GM19035 (cell line): ENCODE results near the gene MRPL40.

Experiments
- ATAC-seq: cut with Tn5 transposase; IDR thresholded peaks from one replicate; pipeline ENCODE4 v1.9.1; 2021; ENCODE audit not compliant: unreplicated experiment

Gene MRPL40

DNA sequence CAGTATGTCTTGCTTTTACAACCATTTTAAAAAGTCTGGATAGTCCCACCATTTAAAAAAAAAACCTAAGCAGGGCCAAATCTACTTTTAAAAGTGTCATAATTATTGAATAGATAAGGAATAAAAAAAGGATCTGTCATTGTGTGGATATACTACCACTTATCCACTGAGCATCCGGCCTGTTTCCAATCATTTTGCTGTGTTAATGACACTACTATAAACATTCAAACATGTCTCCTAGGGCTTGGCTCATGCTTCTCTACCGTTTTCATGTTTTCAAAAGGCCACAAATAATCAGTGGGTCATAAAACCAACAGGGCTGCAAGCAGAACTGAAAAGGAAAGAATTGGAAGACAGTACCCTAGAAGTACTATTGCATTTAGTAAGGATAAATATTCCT lies 27.7 kb downstream of the MRPL40 start:
- ATAC-seq = no peak

DNA sequence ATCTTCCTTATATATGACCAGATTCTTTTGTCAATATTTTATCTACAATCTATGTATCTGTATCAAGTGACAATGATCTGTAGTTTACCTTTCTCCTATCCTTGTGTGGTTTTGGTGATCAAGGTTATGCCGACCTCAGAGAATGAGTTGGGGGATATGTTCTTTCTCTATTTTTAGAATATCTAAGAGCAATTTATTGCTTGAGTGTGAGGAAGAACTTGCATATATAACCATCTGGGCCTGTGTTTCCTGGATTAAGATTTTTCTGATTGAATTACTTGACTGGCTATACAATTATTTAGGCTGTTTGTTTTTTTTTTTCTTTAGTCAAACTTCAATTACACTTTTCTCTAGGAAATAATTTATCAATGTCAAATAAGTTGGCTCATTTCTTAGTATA lies 29.2 kb downstream of the MRPL40 start:
- ATAC-seq = no peak

DNA sequence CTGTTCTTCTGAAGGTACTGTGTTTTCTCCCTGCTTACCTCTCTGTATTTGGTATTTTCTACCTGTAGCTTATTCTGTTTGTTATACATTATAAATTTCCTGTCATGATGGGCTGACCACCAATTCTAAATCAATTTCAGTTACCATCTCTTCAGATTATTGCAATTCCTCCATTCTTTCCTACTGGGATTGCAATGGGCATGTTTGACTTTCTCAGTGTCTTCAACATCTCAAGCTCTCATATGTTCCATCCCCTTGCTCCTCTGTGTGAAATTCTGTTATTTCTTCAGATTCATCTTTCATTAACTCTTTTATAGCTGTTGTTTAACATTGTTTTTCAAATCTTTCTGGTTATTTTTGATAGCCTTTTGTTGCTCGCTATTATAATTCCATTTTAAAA lies 30.7 kb downstream of the MRPL40 start:
- no peak for ATAC-seq

DNA sequence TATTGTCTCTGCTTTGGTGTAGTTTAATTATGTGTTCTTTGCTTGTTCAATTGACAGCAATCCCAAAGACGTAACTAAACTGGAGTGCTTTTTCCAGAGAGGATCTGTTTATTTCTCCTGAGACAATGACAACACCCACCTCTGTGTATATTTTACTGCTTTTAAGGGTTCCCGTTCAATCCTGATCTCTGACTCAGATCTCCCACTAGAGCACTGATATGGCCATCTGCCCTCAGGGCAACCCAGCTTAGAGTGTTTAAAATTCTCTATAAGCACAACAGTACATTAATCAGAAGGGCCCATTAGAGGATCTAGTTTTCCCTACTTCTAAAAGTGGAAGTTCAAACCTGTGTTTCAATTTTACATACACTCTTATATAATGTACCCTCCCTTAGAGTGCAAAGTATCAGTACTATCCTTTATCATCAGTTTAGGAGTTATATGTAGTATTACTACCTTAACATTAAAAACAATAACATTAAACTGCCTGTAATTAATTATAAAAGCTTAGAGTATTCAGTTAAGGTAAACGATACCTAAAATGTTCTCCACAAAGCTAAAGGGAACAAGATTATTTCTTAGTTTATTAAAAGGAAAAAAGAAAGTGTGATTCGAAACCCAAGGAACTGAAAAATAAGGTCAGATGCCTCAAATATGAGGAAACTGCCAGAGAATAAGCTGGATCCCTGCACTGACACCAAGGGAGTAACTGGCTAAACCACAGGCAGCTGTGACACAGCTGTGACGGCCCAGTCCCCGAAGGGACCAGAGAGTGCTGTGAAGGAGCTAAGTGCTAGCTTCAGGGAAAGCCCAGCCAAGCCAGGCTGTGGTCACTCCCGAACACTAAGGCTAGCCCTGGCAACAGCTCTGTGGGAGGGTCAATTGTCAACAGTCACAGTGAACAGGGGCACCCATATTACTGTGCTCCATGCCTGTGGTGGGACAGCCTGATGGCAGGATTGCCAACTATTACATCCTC lies 31.4 kb downstream of the MRPL40 start:
- ATAC-seq = no peak

DNA sequence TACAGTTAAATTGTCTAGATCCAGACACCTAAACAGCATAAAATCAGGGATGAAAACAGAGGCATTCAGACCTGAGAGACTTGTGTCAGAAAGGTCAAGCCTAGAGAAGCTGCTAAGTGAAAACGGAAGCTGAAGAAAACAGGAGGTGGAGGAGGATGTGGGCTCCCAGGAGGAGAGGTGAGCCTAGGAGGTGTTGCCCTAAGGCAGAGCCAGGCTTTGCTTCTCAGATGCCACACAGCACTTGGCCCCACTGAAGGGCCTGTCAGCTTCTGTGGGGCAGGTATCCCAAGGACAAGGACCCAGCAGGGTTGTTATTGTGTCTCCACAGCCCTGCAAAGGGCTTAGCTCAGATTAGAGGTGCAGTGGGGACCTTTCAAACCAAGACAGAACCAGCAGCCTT lies 32.2 kb downstream of the MRPL40 start:
- ATAC-seq = no peak

DNA sequence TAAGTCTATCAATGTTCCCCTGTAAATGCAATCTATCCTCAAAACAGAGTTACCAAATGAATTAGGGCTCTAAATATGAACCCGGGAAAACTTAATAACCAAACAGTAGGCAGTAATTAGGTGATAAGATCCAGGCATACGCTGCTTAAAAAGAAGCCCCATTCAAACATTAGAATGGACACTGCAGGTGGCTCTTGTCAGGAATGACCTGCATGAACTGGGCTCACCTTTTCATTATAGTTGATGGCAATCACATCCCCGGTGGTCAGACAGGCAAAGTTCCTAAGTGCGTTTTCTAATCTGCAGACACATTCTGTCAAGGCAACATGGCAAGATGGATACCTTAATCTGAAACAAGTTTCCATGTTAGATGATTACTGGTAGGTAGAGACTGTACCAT lies 32.6 kb downstream of the MRPL40 start:
- no peak for ATAC-seq

DNA sequence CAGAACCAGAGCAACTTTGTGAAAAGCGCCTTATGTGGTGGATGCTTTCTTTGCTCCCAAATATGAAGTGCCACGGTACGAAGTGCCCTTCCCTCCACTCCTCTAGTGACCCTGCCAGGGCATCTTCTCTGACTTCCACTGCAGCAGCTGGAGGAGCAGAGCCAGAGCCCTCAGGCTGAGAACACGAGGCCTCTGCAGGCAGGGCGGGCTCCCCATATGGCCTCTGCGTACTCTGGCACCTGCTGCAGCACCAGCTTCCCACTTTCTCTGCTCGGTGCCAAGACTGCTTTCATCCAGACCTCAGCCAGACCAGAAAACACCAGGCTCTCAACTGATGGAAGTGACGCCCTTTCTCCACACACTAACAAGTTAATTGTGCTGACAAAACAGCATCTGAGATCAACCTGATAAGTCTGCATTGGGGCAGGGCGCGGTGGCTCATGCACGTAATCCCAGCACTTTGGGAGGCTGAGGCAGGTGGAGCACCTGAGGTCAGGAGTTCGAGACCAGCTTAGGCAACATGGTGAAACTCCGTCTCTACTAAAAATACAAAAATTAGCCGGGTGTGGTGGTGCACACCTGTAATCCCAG lies 33.9 kb downstream of the MRPL40 start:
- no peak for ATAC-seq

DNA sequence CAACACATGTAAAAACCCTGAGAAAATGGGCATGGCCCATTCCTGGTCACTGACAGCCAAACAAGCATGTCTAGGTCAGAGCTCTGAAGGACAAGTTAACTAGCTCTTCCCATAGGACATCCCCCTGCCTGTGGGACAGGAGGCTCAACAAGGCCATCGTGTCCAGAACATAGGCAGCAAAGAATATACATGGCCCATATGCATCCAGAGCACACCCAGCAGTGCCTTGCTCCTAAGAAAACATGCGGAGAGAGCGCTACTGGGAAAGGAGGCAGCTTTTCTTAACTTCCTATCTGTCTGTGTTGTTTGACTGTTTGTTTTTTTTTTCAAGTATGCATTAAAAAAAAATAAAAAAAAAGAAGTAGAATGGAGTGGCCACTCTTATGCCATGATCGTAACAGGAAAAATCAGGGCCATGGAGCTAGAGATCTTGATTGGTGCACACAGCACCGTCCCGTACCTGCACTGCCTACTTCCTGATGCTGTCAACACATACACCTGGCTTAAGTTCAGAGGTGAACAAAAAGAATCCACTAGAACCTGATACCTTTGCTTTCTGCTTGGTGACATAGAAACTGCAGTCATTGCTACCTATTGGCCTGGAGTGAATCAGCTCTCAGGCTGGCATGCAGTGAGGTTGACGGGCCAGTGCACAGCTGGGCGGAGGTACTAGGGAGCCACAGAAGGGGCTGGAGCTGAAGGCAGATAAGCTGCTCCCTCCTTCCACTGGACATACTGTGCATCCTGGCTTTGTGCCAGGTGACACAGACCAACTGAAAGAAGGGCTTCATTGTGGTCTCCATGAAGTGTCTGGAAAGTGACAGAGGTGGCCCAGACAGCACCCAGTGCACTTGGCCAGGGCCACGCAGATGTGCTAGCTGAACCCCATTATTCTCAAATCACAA lies 34.8 kb downstream of the MRPL40 start:
- ATAC-seq = no peak

DNA sequence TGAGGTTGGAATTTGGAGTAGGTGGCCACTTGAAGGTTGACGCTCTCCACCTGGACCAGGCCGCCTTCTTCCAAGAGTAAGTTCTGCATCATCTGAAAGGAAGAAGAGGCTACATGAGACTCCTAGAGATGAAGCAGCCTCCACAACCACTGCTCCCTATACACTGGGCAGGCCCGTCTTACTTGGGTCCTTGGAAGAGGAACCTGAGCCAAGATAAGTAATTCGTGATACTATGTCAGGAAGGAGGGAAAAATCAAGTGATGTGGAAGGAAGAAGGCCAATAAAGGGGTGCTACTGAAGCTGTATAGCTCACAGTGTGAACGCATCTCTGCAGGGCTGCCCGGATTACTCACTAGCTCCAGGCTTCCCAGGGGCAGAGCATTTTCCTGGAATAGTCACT lies 35.6 kb downstream of the MRPL40 start:
- ATAC-seq = no peak

DNA sequence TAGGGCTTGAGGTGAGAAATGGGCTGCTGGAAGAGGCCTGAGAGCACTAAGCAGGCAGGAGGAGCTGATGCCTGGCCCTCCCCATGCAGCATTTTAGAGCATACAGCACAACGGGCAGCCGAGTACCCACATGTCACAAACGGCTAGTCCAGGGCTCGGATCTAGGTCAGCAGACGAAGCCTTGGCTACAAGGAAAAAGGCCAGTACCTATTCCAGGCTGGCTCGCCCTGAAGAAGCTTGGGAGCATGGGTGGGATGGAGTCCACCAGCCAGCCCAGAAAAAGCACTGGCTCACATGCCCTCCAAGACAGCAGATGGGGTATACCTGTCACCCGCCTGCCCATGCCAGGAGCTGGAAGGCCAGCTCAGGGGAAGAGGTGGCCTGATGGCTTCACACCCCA lies 37.1 kb downstream of the MRPL40 start:
- no peak for ATAC-seq

DNA sequence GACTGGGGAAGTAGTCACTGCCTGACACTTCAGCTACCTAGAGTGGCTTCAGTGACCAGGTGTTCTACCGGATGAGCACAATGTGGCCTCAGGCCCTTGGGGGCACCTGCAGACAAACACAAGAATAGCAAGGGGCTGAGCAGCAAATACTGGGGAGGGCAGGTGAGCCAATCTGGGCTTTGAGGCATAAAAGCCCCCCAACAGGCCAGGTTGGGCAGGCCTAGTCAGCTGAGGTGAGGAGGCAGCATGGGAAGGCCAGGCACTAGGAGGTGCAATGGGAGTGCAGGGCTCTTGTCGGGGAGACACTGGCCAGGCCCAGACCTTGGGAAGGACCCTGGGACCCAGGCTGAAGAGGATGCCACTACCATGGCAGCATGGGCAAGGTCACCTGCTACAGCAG lies 37.7 kb downstream of the MRPL40 start:
- ATAC-seq = no peak

DNA sequence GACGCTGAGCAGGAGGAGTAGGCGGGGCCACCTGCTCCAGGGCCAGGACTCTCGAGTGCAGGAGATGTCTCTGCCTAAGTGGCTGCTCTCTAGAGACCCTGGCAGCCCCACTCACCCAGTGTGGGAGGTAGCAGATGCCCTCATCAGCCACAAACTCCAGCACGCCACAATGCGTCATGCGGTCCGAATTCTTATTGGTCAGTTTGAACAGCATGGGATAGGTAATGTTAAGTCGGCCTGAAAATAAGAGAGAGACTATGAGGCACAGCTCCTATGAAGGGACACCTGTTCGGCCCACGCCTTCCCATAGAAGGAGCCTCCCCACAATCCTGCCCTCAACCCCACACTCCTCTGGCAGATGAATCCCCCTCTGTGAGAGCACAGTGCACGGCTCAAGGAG lies 39.2 kb downstream of the MRPL40 start:
- ATAC-seq = no peak

DNA sequence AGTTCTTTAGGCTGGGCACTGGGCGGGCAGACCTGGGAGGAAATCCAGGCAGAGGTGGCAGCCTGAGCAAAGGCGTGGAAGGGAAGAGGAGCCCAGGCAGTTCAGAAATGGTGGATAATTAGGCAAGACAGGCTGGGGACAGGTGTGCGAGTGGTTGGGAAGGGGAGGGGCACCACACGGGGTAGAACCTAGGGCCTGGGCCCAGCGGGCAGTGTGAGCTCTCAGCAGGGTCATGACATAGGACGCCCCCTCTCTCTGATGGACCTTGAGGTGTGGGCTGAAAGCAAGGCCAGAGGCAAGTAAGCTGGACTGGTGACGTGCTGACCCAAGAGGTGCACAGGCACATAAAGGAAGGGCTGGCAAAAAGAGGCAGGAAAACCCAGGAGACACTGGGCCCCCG lies 39.9 kb downstream of the MRPL40 start:
- no peak for ATAC-seq

DNA sequence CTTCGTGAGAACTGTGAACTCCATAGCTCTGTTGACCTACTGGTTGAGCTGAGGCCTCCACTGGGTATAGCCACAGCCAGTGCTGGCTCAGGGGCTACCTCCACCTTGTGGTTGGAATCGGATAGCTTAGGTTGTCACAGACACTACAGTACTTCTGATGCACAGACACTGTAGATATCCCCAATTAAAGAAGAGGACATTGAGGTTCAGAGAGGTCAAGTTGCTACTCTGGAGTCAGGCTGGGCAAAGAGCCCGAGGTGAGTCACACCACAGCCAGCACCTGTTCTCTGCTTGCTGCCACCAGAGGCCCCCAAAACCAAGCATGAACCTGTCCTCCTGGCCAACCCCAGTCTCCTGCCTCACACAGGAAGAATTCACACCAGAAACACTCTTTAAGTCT lies 41.2 kb downstream of the MRPL40 start:
- ATAC-seq = no peak

DNA sequence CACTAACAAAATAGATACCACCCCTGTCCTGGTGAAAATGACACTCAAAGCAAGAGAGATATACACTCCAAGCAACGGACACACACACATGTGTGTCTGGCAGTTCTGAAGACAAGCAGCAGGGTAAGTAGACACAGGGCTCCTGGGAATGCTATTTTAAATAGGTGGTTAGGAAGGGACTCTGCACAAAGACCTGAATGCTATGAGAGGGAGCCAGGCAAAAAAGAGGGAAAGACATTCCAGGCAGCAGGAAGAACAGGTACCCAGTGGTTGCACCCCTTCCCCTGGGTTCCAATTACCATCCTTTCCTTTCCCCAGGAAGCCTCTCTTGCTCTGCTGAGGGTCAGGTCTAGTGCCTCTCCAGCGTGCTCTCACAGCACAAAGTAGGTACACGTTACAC lies 43.7 kb downstream of the MRPL40 start:
- no peak for ATAC-seq

DNA sequence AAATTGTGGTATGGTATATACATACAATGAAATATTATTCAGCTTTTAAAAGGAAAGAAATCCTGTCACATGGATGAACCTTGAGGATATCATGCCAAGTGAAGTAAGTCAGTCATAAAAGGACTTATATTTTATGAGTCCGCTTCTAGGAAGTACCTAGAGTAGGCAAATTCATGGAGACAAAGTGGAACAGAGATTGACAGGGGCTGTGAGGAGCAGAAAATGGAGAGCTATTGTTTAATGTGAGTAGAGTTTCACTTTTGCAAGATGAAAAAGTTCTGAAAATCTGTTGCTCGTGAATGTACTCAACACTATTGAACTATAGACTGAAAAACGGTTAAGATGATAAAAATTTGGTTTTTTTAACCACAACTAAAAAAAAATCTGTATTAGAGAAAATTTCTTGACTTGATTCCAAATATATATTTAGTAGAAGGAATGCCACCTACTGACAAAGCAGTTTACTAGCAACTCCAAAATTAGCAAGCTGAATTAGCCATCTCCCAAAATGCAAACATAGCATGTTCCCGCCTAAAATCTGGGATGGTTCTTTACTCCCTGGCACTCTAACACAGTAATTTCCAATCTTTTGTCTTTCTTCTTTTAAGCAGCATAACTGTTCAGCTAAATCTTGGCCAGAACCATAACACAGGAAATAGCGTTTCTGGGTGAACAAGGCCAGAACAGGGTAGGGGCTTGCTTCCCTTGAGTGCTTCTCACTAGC lies 45.1 kb downstream of the MRPL40 start:
- ATAC-seq = no peak

DNA sequence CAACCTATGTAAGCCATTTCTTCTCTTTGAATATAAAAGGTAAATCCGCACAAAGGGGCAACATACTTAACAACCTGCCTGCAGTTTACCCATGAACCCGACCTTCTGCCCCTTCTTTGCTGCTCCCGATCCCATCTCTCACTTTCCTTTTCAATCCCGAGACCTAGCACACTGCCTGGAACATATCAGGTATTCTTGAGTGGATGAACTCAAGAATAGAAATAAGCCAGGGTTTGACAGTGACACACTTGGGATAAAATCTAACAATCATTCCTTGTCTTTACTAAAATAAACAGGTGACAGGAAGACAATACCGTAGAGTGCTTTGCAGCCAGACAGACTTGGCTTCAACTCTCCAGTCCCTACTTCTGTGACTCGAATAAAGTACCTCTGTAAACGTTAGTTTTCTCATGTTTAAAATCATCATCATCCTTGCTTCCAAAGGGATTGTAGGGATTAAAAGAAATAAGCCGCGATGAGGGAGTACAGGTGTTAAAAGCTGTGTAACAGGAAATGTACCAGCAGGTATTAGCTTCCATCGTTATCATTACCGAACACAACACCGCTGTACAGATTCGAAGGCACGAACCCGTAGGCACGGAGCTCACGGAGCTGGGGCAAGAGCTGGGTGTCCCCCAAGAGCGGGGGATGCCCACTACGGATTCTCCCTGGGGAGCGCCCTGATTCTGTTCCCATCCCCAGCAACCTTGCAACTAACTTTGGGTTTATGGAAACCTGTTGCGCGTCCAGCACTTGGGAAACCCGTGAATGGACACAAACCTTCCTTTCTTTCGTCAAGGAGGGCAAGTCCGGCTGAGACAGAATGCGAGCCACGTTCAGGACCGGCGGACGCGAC lies 45.9 kb downstream of the MRPL40 start:
- no peak for ATAC-seq

DNA sequence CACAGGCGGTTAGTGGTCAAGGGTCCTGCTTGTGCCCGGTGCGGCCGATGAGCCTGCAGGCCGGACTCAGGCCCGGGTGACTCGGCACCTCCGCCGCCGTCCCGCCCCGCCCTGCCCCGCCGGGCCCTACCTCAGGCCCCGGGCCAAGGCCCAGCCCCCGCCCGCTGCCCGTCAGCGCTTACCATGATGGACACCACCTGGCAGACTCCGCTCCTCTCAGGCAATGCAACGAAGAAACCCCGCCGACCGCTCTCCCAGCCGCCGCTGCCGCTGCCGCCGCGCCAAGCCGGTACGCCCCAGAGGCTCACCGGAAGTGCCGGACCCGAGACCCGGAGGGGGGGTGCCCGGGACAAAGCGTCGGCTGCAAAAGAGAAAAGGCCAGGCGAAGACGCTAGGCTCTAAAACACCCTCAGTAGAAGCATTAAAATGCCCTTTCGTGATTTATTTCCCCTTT lies 46.6 kb downstream of the MRPL40 start, which contains the start of gene UFD1:
UFD1 (minus strand) TSS at position 293 of the 454 bp plus-strand sequence; CDS start at position 185, 108 bp downstream.
- peak; percentile 54 for ATAC-seq

DNA sequence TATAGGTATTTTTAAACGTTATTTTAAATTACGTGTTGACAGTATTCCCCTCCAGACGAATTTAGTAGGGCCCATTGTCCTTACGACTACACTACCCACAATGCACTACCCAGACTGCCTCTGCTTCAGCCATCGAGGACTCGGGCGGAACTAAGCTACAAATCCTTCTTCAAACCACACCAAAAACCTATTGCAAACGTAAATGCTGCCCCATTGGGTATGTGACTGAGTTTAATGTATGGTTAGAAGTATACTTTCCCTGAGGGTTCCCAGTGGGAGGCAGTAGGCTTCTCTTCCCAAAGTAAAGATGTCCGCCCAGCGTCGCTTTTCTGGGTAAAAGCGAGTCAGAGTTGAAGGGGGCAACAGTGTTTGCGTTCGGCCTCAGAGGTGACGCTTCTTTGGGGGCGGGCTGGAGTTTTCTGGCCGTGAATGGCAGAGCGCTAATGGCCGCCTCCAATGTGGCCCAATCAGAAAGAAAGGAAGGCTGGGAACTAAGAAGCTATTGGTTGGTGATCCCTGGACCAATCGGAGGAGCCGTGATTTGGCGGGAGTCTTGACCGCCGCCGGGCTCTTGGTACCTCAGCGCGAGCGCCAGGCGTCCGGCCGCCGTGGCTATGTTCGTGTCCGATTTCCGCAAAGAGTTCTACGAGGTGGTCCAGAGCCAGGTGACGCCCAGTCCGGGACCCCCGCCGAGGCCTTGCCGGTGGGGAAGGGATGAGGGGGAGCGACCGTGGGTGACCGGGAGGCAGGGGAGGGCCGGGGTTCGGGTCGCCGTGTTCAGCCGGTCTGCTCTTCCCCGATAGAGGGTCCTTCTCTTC lies 47.2 kb downstream of the MRPL40 start, which contains the start of gene CDC45:
CDC45 (plus strand) TSS at position 566 of the 818 bp plus-strand sequence; CDS start at position 615, 49 bp downstream.
- ATAC-seq = peak; percentile 91
